Muscle of arm (tissue), 12 donors: ENCODE data around the gene MITF. TPM values are rescaled to one million over a fixed set of nuclear protein-coding genes. Genes with fewer than 3 reads are reported as not detected.

Experiments used
- DNase-seq: peaks from one replicate; pipeline ENCODE4 v3.0.0-alpha.2; 2013
- polyA plus RNA-seq, 12 donors: library from polyadenylated mRNA; unstranded; fragments of 120-200 nt; gene quantifications; one replicate each; pipeline ENCODE4 v1.2.1, GENCODE V29; 2013; ENCODE audit not compliant: insufficient read length in 12 of 12

The MITF gene
- polyA plus RNA-seq, 12 donors, result 5.9 to 16.3 (median 7.5) TPM; not detected in 1

GRCh38 chr3:69871251-69871650, 132.0 kb downstream of the MITF start:
- DNase-seq, result no peak

- DNase-seq, result no peak
These were observed 132.6 kb downstream of the MITF start for GRCh38 chr3:69871868-69872267.

- no peak for DNase-seq
These were observed 133.6 kb downstream of the MITF start for GRCh38 chr3:69872783-69873378.

DNA sequence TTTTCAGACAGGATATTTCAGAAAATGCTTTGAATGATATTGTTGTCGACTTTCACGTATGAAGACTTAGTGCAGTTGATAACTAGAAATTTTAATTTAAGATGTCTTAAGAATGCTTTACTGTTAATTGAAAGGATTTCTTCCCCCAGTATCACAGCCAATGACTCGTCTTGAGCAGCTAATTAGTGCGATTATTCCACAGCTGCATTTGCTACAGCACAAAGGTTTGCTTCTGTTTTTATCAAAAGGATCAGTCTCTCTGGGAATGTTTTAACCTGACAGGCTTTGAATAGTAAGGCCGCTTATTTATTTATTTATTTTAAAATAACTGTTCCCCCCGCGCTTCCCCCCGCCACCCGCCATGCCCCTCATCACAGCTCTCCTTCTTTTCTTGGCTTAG, 136.8 kb downstream of the MITF start:
- no peak for DNase-seq

- DNase-seq, result no peak
These were observed 139.0 kb downstream of the MITF start for GRCh38 chr3:69878254-69878653.

- DNase-seq, result no peak
These were observed 139.8 kb downstream of the MITF start for GRCh38 chr3:69879051-69879450.

GRCh38 chr3:69880069-69880640, 140.9 kb downstream of the MITF start:
- DNase-seq, result no peak

DNA sequence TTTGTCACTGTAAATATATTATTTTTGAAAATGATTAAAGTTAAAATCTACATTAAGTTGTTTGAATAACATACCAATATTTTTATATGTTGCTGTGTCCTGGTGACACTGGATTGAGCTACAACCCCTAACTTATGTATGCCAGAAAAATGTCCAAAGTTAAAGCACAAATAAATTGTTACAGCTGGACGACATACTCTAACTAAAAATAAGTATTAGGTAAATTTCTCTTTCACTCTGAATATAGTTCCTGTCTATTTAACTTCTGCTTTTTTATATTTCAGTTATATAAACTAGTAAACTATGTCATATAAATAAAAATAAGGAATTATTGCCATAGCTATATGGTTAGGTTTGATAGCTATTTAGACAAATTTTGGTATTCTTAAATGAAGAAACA, 141.8 kb downstream of the MITF start:
- no peak for DNase-seq

GRCh38 chr3:69881756-69882428, 142.6 kb downstream of the MITF start:
- DNase-seq, result no peak

- no peak for DNase-seq
These were observed 143.3 kb downstream of the MITF start for GRCh38 chr3:69882560-69882959.

DNA sequence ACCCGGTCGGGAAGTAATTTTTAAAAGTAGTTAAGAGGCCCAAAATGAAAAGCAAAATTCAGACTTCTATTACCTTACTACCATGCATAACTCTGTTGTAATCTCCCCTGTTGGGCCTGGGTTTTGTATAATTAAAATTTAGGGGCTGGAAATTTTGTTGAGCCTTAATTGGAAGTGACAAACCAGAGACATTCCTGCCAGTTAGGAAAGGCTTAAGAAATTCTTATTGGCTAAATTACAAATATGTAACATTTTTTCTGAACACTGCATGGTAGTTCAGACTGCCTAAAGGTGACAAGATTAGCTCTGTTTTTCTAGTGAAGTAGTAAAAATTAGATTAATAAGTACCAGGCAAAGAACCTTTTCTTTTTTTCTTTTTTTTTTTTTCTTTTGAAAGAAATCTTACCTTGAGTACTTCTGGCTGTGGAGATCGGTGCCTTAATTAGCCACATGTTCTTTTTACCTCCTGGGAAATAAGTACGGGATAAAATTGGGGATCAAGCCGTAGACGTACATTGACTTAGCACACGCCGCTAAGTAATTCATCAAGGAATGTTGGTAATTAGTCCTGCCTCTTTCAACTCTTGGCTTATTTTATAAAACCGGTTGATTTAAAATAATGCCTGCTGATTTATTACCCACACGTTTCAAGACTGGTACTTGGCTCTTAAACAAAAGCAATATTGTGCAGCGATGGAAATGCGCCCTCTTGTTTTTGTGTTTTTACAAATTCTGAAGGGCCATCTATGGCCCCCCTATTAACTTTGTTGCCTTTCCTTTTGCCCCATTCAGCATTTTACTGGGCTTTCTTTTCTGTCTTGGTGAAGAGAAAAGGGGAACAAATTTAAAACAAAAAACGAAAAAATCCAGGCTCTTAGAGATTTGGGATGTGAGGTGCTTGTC, 149.0 kb downstream of the MITF start:
- DNase-seq, result no peak

GRCh38 chr3:69888943-69889315, 149.7 kb downstream of the MITF start:
- DNase-seq, result no peak

- DNase-seq, result no peak
These were observed 150.8 kb downstream of the MITF start for GRCh38 chr3:69890084-69890483.

DNA sequence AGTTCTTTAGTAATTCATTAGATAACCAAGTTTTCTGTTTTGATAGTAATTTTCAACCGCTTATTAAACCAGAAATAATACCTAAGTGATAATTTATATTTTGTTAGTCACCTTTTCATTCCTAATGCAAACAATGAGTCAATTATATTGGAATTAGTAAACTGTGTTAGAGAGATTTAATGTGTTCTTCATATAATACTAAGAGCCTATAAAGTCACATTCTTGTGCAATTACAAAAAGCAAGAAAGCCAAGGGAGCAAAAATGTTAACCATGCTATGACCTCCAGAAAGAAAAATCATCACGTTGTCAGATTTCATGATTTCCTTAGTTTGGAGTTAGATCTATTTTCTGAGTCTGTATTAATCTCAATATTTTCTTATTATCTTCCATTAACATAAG, 151.4 kb downstream of the MITF start:
- DNase-seq, result no peak

- no peak for DNase-seq
These were observed 153.4 kb downstream of the MITF start for GRCh38 chr3:69892706-69893105.

DNA sequence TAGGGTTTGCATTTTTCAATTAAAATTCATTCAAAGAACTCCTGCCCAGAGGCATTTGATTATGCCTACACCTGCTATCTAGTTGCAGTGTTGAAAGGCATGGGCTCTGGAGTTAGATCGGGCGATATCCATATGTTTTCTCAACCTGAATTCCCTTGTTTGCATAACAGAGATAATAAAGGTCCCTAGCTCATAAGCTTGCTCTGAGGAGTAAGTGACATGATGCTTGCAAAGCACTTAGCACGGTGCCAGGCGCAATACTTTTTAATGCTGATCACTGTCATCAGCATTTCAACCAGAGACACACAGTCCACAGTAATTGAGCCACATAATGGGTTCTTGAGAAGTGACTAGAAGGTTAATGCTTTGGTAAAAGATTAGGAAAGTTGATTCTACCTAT, 154.0 kb downstream of the MITF start:
- DNase-seq, result no peak

DNA sequence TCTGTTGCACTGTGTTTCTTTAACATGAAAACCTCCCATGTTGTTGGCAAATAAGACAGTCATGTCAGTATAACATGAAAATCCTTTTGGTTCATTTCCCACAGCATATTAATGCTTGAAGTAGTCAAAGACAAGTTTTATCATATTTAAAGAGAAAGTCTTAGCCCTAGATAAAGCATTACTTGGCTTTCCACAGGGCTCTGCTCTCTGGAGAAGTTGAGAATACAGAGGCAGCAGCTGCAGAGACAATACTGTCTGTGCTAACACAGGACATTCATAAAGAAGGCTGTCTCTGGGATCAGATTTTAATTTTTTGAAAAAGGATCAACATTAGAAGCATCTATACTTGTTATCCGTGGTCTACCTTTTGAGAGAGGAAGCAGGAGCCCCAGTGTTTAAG, 156.8 kb downstream of the MITF start:
- DNase-seq, result no peak

GRCh38 chr3:69900331-69900730, 161.1 kb downstream of the MITF start:
- no peak for DNase-seq

DNA sequence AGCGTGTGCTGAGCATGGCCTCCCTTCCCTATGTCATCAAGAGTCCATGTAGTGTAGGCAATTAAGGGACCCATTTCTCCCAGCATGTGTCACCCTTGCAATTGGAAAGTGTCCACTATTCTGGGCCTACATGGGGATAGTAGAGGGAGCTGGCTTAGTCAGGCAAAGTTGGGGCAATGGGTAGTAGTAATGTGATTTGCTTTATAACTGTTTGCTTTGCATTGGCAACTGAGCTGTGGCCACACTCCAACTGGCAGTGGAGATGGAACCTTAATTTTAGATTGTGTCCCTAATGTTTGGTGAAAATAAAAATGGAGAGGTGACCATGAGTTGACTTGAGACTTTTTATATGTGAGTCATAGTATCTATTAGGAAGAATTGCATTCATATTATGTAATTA, 162.5 kb downstream of the MITF start:
- no peak for DNase-seq

DNA sequence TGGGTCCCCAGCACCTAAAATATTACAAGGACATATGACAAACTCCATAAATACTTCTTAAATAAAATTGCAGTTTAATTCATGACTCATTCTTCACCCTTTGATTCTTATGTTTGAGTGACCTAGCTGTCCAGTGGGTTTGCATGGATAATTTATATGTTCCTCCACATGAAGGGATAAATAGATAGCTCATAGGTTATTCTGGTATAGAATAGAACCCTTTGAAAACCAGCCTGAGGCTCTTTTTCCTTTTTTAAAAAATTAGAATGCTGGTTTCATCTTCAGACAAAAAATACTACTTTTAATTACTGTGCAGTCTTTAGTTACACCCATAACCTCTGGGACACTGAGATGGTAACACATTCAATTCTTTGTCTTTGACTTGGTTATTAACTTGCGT, 163.1 kb downstream of the MITF start:
- no peak for DNase-seq

- no peak for DNase-seq
These were observed 167.2 kb downstream of the MITF start for GRCh38 chr3:69906351-69906966.

- DNase-seq, result no peak
These were observed 168.3 kb downstream of the MITF start for GRCh38 chr3:69907554-69907953.
